Psoas muscle (tissue), 8 donors: ENCODE results near the gene ITSN1. TPM values are rescaled to one million over a fixed set of nuclear protein-coding genes. Genes with fewer than 3 reads are reported as not detected.
A peak's percentile ranks its signal among the peaks of the same experiment; 100 is the strongest.

ENCODE experiments used
- ATAC-seq, 4 donors: fragments of 200-7000 bp; cut with Tn5 transposase; one replicate each; pipeline ENCODE4 v1.9.1; 2020; ENCODE audit warnings: moderate library complexity in 3 of 4, mild to moderate bottlenecking in 2 of 4
- DNase-seq, 2 donors: peaks; one replicate each; pipeline ENCODE4 v3.0.0-alpha.2; 2020
- H3K27ac ChIP-seq: fragments of 200-600 bp; one replicate; pipeline ENCODE4 v1.8.0; 2022
- H3K27me3 ChIP-seq, 3 donors: fragments of 200-600 bp in 1 of 3; one replicate each; pipeline versions ENCODE4 v1.6.1 to v1.8.0; 2013 to 2022; ENCODE audit warnings: low read length in 2 of 3, mild to moderate bottlenecking in 2 of 3, moderate library complexity in 1 of 3; ENCODE audit not compliant: insufficient read depth in 3 of 3
- H3K36me3 ChIP-seq, 2 donors: fragments of 200-600 bp in 1 of 2; one replicate each; pipeline versions ENCODE4 v1.6.1 to v1.8.0; 2013 to 2022; ENCODE audit warnings: low read depth in 1 of 2, mild to moderate bottlenecking in 1 of 2, moderate library complexity in 1 of 2; ENCODE audit not compliant: insufficient read depth in 1 of 2
- H3K4me1 ChIP-seq: fragments of 200-600 bp; one replicate; pipeline ENCODE4 v1.8.0; 2022
- H3K4me3 ChIP-seq: fragments of 200-600 bp; one replicate; pipeline ENCODE4 v1.8.0; 2022; ENCODE audit warnings: mild to moderate bottlenecking
- H3K9me3 ChIP-seq: fragments of 200-600 bp; one replicate; pipeline ENCODE4 v1.8.0; 2022
- WGBS, 3 donors: extraction: QIAGEN DNeasy Blood & Tissue Kit; methylation state at CpG; one replicate each; pipeline versions ENCODE4 v1.1.6 to v1.1.7; 2013; 5-methylcytosine and 5-hydroxymethylcytosine counted together
- intact Hi-C, 2 donors: fragments of 100-400 bp; cut with DNase I; formaldehyde crosslinking; loops; one replicate each; pipeline versions ENCODE4 v1.11.0 to v1.14.2; 2022
- polyA plus RNA-seq, 3 donors: library from polyadenylated mRNA; stranded (reverse); fragments of 200-250 nt; gene quantifications; one replicate each; pipeline ENCODE4 v1.2.3, GENCODE V29; 2013
- total RNA-seq, 4 donors: library from RNA; stranded (reverse); fragmentation: NEBNext Ultra II Directional in 2 of 4; extraction: Animal tissue kit (Norgen Biotek cat#: 25700) in 2 of 4; gene quantifications; one replicate each; pipeline versions ENCODE4 v1.2.1 to v1.2.4, GENCODE V29; 2021 to 2023
- TF ChIP-seq, protein P1 (sequence below): fragments of 200-600 bp; IDR thresholded peaks from one replicate; pipeline ENCODE4 v1.8.0; 2022; ENCODE audit warnings: antibody characterized with exemption
- donor health status: healthy with polysubstance abuse.
- donor health status: DM: no; HTN: no; CAD: no; lungs with moderate emphysema.
- donor health status: Bipolar disorder and iron deficiency.
- donor health status: healthy.
- donor health status: DM: yes; HTN: yes; CAD: no.
- donor health status: DM: no; HTN: no; CAD: no.
- donor health status: DM: no; HTN: no; CAD: no.
- donor health status: DM: yes; HTN: yes; CAD: no.

ITSN1 gene
- total and polyA plus RNA-seq, 7 donors, result 9.3 to 43.8 (median 22.4) TPM

DNA sequence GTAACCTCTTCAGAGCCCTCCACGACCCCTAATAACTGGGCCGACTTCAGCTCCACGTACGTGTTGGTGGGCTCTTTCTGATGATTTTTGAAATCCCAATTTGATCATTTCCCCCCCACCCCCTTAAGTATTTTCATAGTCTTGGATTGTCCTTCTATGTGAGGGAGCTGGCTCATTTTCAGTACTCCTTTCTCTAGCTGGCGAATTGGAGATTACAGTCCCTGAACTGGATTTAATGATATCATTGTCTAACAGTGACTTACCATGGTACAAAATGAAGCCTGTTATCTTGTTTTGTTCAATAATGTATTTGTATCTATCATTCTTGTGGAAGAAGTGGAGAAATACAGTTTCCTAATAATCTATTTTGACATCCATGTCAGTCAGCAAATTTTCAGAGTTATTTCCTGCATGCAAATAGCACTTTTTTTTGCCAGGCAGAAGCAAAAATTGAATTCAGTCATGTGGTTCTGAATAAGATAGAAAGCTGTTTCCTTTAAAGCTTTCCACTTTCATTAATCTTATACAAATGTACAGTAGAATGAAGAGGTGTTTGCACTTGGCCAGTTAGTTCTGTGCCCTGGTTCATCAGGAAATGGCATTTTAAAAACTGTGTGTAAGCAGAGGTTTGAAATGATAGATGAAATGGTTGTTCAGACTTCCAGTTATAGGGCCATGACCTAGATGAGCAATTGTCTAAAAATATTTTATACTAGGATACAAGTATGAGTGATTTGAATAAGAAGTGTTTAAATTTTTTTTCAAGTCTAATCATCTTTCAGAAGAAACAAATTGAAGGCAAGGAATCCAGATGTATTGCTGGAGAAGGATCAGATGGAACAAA is 169.1 kb downstream of the ITSN1 start:
- 58 to 72% (median 64%) methylated on average over 5 of the region's 5 CpGs for WGBS, 3 donors
- TF ChIP-seq, protein P1, sequence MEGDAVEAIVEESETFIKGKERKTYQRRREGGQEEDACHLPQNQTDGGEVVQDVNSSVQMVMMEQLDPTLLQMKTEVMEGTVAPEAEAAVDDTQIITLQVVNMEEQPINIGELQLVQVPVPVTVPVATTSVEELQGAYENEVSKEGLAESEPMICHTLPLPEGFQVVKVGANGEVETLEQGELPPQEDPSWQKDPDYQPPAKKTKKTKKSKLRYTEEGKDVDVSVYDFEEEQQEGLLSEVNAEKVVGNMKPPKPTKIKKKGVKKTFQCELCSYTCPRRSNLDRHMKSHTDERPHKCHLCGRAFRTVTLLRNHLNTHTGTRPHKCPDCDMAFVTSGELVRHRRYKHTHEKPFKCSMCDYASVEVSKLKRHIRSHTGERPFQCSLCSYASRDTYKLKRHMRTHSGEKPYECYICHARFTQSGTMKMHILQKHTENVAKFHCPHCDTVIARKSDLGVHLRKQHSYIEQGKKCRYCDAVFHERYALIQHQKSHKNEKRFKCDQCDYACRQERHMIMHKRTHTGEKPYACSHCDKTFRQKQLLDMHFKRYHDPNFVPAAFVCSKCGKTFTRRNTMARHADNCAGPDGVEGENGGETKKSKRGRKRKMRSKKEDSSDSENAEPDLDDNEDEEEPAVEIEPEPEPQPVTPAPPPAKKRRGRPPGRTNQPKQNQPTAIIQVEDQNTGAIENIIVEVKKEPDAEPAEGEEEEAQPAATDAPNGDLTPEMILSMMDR, result no peak
- Histone ChIP-seq H3K4me3 (no peak overlapping the region), H3K36me3 (peaks cover 2 to 26% of the 10 kb centered on the region in 2 donors), H3K27ac (peak overlapping the region; percentile 33), H3K4me1 (peaks cover 23% of the 10 kb centered on the region), H3K9me3 (no peaks in the 10 kb centered on the region), H3K27me3 (no peaks in the 10 kb centered on the region)
- ATAC-seq, result peak in 3 of 4 donors; percentile 55 to 69 (median 66)
- DNase-seq, result no peak
- intact Hi-C loops, result no loop called here

DNA sequence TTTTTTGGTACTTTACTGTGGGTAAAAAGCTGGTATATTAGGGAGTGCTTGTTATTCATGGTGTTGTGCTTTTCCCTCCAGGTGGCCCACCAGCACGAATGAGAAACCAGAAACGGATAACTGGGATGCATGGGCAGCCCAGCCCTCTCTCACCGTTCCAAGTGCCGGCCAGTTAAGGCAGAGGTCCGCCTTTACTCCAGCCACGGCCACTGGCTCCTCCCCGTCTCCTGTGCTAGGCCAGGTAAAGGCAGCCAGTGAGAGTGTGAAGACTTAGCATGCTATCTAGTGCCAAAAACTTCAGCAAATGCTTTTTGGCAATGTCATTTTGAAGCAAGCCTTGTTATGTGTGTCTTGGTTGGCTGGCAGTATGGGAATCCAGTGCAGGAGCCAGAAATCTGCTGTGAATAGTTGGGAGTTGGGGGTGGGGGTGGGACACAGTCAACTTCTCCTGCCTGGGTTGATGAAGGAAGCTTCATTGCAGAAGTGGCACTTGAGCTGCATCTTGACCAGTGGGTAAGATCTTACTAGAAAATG is 171.6 kb downstream of the ITSN1 start:
- ATAC-seq, result no peak
- intact Hi-C loops, result no loop called here
- TF ChIP-seq, protein P1, result no peak

DNA sequence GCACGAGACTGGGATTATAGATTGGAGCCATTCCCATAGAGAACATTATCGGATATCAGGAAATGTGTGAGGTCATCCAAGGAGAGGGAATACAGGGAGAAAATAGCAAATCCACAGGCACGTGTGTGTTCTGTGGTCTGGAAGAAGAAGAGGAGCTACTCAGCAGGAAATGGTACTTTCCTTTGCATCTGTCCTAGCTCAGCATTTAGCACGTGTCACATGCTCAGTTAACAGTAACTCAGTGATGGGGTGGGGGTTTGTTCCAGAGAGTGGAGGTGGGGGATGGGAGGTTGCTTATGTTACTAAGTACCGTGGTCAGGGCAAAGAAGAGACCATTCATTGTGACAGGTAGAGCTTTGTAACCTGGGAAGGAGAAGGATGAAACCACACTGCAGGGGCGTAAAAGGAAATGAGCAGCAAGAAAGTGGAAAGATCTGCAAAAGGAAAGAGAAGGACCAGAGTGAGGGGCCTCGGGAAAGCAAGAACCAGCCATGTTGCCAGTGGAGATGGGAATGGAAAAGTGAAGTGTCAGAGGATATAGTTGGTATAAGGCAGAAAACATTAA is 172.9 kb downstream of the ITSN1 start:
- Histone ChIP-seq H3K27me3 (no peaks in the 10 kb centered on the region), H3K36me3 (peaks cover 4 to 51% of the 10 kb centered on the region in 2 donors), H3K4me1 (peaks cover 20% of the 10 kb centered on the region), H3K4me3 (no peak overlapping the region), H3K27ac (no peak overlapping the region), H3K9me3 (no peaks in the 10 kb centered on the region)
- WGBS, 3 donors, result 73 to 81% (median 77%) methylated on average over 7 of the region's 7 CpGs
- no peak for DNase-seq
- TF ChIP-seq, protein P1, result no peak
- no peak for ATAC-seq
- intact Hi-C loops, result no loop called here

More for the DNA sequence above, 171.6 kb downstream of the ITSN1 start:
- Histone ChIP-seq H3K27me3 (no peaks in the 10 kb centered on the region), H3K36me3 (peaks cover 4 to 46% of the 10 kb centered on the region in 2 donors), H3K27ac (no peak overlapping the region), H3K9me3 (no peaks in the 10 kb centered on the region), H3K4me3 (no peak overlapping the region), H3K4me1 (peaks cover 23% of the 10 kb centered on the region)
- DNase-seq, result no peak
- 95% methylated on average over 7 of the region's 7 CpGs for WGBS, 3 donors

DNA sequence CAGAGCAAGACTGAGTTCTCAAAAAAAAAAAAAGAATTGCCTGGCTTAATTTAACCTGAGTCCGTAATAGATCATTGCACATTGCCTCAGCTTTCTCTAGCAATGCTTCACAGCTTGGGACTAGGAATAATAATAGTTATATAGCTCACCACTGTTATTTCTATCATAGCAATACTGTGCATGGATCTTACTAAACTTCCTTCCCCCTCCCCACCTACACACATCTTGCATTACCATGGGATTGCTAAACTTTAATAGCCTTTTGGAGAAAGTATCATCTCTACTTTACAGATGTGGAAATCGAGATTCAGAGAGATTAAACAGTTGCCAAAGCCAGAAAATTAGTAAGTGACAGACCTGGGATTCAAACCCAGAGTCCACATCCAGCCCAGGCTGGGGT is 173.9 kb downstream of the ITSN1 start:
- no peak for DNase-seq
- no peaks in the 10 kb centered on the region for H3K9me3 ChIP-seq
- H3K4me1 ChIP-seq, result peaks cover 10% of the 10 kb centered on the region
- H3K27me3 ChIP-seq, result no peaks in the 10 kb centered on the region
- H3K4me3 ChIP-seq, result no peak overlapping the region
- peaks cover 4 to 51% of the 10 kb centered on the region in 2 donors for H3K36me3 ChIP-seq
- ATAC-seq, result no peak
- intact Hi-C loops, result no loop called here
- 82 to 95% (median 86%) methylated on average over 2 of the region's 2 CpGs for WGBS, 3 donors
- TF ChIP-seq, protein P1, result no peak
- H3K27ac ChIP-seq, result no peak overlapping the region
